SKM-1 (cell line): ENCODE data around the gene C17orf50.
A peak's percentile ranks its signal among the peaks of the same experiment; 100 is the strongest.

ENCODE experiments used
- DNase-seq: peaks from one replicate; lab custom pipeline; 2025; ENCODE audit not compliant: unreplicated experiment; lab: John Stamatoyannopoulos, UW

Gene C17orf50

DNA sequence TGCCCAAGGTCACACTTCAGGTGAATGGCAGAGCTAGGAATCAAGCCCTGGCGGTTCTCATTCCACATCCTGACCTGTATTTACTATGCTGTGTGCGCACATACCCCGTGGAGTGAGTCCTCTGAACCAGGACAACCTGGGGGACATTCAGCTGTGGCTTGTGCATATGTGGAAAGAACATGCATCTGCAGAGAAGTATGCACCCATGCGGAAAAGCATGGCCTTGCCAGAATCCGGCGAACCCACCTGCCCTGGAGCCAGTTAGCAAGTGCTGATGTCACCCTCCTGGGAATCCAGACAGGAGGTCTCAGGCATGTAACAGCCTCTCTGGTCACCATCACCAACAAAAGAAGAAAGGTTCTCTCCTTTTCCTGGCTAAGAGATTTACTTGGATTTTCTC is 27.3 kb upstream of the C17orf50 start:
- DNase-seq: no peak

DNA sequence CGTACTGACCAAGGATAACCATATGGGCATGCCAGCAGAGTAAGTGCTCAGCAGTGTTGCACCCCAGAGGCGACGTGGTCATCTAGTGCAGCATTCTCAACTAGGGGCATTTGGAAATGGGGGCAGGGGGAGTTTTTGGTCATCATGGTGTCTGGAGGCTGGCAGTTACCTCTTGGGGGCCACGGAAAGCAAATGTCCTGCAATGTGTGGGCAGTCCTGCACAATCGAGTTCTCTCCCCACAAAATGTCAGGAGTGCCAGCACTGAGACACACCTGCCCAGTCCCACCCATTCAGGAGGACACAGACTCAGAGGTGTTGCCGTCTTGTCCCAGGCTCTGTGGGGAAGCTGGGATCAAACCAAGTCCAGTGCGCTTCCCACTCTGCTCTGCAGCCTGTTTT is 26.3 kb upstream of the C17orf50 start:
- DNase-seq: no peak

DNA sequence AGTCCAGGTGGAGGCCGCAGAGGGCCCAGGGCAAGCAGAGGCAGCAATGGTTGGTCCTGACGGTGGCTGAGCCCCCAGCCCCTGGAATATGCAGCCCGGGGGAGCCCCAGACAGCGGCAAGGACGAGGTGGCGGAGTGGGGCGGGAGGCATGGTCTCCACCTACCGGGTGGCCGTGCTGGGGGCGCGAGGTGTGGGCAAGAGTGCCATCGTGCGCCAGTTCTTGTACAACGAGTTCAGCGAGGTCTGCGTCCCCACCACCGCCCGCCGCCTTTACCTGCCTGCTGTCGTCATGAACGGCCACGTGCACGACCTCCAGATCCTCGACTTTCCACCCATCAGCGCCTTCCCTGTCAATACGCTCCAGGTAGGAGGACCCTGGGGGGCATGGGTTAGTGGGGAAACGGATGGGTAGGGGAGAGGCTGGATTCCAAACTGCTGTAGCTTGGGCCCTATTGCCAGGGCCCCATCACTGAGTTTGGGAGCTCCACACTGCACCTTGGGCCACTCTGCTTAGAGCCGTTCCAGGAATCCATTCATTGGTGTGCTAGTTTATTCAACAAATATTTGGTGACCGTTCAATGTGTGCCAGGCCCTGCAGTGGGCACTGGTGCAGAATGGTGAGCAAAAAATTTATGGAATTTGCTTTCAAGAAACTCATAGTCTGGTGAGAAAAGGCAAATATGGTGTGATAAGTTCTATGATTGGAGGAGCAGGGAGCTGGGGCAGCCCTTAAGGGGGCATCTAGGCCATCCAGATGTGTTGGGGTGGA is 25.5 kb upstream of the C17orf50 start:
- DNase-seq: no peak

DNA sequence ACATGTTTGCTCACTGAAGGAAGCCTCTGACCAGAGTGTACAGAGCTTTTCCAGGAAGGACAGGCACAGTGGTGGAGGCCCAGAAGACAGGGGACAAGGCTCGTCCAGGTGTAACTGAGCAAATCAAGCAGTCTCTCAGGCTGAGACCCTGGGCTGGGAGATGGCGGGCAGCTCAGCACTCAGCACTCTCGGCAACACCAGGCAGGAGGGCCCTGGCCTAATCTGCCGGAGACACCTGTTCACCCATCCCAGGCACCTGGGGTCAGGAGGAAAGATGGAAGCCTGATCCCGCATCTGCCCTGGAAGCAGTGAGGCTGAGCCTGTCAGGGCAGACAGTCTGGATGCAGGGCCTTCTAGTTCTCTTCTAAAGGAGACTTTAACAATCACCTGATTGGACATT is 24.5 kb upstream of the C17orf50 start:
- no peak for DNase-seq

DNA sequence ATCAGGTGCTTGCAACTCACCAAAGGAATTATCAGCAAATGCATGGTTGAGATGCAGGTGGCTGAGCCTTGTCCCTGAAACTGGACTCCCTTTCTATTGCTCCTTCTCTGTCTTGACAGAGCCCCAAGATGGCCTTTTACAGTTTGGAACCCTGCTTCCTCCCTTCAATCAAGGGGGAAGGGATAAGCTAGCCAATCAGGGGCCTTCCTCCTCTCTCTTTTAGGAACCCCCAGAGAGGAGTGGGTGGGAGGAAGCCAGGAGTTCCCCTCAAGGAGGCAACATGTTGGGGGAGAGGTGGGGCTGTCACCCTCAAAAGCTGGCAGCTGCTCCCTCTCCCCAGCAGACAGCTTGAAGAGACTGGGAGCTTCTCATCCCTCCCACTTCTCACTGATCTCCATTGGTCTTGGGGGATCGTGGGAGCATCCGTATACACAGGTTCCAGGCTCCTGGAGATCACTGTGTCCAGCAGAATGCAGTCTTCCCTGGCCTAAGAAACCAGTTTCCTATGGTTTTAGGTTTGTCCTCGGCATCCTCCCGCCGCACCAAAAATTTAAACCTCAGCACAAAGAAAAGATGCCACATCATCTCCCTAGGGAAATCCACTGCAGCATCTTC is 22.1 kb upstream of the C17orf50 start:
- DNase-seq: no peak

DNA sequence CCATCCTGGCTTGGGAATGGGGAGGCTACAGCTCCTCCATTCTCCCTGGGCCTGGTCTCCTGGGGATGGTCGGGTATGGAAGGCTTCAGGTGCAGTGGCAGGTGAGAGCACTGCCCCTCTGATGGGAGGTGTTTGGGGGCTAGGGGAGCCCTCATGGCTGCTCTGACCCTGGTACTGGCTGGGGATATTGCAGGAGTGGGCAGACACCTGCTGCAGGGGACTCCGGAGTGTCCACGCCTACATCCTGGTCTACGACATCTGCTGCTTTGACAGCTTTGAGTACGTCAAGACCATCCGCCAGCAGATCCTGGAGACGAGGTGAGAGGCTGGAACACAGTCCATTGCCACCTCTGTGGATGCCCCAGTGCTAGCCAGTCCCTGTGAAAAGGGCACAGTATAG is 20.5 kb upstream of the C17orf50 start:
- DNase-seq: no peak

DNA sequence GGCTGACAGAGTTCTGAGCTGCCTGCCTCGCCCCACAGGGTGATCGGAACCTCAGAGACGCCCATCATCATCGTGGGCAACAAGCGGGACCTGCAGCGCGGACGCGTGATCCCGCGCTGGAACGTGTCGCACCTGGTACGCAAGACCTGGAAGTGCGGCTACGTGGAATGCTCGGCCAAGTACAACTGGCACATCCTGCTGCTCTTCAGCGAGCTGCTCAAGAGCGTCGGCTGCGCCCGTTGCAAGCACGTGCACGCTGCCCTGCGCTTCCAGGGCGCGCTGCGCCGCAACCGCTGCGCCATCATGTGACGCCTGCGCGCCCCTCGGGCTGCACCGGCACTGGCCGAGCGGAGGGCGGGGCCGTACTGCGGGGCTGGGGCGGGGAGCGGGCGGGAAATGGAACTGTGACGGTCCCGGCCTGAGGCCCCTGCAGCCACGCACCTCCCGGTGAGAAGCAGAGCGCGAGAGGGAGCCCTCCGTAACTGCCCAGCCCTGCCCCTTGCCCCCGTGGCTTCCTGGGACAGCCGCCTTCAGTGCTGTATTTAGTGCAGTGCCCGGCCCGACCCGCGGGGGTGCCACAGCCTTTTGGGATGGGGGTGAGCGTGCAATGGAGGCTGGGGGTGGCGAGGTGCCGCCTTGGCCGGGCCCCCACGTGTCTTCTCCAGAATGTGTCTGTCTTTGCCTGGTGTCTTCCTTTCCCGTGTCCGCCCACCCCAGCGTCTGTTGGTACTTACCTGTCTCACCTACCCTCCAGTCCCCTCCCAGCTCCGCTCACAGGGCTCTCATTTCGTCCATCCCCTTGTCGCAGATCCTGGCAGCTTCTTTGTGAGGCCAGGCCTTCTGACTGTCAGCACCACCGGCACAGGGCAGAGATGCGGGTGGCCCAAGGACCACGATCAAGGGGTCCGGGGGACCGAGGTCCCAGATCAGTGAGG is 19.4 kb upstream of the C17orf50 start:
- DNase-seq: no peak

DNA sequence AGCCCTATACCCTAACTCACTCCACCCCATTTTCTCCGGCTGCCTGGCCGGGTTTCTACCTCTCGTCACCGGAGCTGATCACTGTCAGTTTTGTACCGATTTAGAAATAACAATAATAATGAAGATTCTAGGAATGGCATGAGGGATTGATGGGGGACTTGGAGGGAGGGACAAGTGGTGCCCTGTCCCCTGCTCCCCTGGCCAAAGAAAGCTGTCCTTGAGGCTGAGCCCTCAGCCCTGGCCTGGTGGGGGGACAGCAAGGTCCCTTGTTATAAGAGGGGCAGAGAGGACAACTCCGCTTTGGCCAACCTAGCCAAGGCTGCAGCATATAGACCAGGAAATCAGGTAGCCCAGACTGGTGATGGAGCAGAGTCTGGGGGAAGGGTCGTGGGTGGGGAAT is 18.2 kb upstream of the C17orf50 start:
- no peak for DNase-seq

DNA sequence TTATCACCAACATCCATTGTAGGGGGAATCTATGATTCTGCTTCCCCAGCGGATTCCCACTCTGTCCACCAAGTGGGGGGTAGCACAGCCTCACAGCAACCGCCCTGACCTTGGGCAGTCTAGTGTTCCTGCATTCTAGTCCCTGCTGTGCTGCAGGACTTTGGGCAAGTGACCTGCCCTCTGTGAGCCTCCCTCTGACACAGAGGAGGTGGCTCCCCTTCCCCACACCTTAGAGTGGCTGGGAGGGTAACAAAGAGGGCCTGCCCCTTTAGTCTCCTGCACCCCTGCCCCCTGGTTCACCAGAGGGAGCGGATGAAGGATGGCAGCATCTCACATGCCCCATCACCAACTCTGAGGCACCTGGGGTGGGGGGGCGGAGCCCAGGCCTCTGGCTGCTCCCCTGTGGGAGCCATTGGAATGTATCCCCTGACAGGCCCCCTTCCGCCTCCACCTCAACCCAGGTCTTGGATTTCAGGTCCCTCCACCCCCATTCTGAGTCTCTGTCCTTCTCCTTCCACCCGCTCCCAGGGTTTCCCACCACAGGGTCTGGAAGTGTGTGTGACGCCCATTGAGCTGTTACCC is 17.7 kb upstream of the C17orf50 start:
- no peak for DNase-seq

DNA sequence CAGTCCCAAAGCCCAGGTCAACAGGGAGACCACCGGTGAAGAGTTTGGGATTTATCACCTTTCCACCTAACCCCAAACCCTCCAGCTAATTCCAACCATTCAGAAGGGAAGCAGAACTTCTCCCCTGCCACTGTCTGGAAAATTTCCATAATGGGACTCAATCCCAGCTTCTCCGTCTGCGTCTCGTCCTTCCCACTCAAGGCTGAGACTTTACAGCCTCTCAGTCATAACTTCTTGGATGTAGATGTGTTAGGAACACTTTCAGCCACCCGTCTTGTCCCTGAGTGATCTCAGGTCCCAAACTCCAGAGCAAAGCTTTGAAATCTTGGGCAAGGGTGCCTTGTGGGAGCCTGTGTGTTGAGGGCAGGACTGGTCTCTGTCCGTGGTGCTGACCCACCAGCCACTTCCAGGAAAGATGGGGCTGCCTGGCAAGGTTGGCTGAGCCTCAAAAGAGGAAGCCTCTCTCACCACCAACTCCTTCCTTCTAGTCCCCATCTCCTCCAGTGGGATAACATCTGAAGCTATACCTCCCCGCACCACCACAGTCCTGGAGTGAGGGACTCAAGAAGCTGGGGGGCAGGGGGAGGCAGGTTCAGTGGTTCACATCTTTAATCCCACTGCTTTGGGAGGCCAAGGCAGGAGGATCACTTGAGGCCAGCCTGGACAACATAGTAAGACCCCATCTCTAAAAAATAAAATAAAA is 16.9 kb upstream of the C17orf50 start:
- no peak for DNase-seq

DNA sequence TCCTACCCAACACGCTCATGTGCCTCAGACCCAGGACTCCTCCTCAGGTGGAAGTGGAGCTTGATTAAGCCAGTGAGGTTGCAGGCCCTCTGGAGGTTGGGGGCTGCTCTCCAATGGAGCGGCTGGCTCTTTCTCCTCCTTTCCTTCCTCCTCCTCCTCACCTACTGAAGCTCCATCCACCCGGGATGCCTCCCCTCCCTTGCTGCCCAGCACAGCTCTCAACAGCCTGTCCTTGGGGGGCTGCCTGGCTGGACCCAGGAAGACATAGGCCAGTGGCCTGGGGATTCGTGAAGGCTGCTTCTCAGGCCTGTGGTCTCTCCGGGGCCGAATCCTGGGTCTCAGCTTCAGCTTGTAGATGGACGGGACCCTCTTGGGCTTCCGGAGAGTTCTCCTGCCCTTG is 15.9 kb upstream of the C17orf50 start:
- DNase-seq: no peak

DNA sequence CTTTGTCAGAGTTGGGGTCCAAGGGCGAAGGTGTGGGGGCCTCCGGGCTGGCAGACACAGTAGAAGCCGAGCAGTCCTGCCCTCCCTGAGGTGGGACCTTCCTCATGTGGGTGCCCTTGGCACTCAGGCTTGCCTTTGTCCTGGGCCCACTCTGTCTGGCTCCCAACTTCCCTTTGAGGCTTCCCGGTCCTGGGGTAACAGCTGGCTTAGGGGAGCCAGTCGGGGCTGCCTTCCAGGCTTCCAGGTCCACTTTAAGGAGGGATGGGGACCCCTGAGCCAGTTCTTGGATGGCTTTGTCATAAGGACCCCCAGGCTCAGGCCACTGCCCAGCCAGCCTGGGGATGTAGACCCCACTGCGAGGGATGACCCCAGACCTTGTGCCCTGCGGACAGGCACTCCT is 15.4 kb upstream of the C17orf50 start:
- DNase-seq: no peak

DNA sequence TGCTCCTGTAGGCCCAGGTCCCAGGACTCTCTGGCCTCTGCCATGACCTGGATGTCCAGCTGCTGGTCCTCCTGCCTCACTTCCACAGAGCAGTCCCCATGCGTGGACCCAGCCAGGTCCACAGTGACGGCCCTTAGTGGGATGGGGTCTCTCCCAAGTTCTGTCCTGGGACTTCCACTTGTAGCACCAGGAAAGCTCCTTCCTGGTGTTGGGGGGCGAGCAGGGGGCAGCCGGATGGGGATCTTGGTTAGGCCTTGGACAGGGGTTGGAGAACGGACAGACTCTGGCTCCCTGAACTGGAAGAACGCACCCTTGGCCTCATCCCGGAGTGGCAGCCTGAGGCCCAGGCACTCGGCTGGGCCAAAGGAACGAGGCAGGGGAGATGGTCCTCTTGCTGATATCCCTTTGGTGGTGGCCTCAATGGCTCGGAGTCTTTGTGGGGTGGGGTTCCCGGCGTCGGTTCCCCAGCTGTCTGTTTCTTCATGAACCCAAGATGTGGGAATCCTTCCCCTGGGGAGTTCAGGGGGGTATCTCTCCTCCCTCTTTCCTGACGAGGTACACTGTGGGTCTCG is 14.9 kb upstream of the C17orf50 start:
- DNase-seq: no peak

DNA sequence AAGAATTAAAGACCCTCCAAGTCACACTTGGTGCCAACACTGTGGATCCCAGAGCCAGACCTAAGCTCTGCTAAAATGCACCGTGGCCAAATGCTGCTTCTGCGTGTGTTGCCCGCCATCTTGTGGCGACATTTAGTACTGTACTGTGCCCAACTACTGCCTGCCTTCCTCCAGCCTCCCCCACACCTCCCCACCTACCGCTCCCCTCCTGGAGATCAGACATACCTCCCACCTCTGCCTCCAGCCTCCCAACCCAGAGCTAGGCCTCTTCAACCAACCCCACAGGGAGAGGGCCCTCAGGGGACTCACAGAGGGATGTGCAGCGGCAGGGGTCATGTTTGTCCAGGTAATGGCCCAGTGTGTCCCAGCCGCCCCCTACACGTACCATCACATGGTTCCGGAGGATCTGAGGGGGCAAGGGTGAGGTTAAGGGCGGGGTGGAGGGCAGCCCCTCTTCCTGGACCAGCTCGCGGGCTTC is 13.1 kb upstream of the C17orf50 start:
- DNase-seq: peak; percentile 36

DNA sequence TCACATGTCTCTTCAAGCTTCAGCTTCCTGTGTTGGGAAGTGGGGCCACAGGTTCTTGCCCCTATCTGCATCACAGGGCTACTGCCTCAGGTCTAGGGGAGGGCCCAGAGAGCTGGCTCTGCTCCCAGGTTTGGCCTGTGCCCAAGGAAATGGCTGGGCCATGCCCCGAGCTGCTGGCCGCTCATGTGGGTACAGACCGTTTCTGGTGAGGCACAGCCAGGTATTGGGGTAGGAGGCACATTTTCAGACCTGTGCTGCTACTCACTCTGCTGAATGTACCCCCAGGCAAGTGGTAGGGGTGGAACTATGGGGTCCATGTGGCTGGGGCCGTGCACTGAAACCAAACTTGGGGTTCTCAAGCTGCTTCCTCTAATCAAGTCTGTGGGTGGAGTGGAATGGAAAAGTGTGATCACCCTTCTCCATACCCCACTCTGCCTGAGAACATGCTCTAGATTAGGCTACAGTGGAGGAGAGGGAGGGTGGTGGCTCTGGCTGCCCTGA is 12.3 kb upstream of the C17orf50 start:
- no peak for DNase-seq

DNA sequence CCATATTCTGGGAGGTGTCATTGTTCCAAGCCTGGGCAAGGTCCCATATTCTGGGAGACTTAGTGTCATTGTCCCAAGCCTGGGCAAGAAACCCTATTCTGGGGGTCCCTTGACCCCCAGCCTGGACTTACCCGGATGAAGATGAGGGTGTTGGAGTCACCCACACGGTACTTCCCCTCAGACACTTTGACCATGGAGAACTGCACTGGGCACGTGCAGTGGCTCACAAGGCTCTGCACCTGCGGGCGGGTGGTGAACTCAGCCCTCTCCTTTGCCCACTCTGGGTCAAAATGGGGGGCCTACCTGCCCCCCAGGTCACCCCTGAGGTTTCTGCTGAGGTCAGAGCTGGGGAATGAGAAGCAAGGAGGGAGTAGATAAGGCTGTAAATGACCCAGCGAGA is 11.7 kb upstream of the C17orf50 start:
- no peak for DNase-seq

DNA sequence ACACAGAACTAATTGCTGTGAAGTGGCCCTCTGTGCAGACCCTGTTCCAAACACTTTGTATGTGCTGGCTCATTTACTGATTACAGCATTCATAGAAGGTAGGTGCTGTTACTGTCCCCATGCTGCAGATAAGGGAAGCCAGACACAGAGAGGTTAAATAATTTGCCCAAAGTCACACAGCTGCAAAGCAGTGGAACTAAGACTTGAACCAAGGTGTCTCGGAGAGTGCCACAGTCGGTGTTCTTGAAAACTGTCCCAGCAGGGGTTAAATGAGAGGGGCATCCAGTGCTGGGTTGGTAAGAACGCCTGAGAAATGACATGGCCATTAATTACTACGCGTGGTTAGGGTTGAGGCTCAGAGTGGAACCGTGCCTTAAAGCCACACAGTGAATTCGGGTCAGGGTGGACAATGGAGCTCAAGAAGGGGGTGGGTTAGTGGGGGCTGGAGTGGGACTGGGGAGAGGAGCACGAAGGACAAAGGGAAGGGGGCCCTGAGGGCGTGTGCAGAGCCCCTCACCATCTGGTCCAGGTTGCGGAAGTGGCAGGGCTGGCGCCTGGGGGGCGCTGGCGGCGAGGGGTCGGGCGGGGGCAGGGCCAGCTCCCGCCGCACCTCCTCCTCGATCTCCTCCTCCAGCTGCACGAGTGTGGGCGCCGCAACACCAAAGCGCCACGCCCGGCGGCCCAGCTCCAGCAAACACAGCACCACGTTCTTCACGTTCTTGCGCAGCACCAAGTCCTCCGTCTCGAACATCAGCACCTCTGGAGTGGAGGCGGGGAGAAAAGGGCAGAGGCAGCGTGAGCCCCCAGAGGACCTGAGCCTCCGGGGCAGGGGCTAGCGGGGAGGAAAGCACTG is 10.9 kb upstream of the C17orf50 start:
- no peak for DNase-seq

DNA sequence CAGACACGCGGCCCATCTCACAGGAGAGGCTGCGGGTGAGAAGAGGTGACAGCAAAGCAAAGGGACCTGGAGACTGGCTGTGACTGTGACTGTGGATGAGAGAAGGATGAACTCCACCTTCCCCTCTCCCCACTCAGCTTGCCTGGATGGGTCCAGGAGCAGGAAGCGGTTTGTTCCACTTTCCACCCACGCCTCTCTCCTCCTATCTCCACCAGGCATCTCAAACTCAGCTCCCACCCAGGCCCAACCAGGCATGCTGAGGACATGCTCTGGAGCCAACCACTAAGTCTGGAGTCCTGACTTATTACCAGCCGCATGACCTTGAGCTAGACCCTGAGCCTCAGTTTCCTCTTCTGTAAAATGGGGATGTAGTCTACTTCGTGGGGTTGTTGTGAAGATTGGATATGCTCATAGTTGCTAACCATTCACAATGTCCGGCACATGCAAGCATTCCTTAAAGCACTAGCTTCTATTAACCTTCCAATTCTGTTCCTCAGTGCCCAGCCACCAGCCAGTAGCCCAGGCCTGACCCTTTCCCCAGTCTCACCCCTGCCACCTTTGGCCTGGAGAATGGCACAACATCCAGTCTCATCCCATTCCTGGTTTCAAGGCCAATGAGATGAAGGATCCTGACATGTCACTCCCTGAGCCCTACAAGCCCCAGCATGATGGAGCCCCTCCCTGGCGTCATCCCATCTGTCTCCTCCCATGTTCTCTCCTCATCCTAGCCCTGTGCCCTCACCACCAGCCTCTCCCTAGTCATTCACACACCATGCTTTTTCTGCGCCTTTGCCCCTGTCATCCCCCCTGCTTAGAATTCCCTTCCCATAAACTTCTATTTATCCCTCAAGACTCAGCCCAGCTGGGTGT is 9.9 kb upstream of the C17orf50 start:
- DNase-seq: no peak
